ENCODE measurements around the gene PRRG2. TPM values are rescaled to one million over a fixed set of nuclear protein-coding genes. Genes with fewer than 3 reads are reported as not detected.
"Not testable (repeated sequence)": the region's sequence is repeated elsewhere in the genome, so short reads cannot be mapped to it uniquely, and the experiment has no call there.

PRRG2 gene
- total RNA-seq, 1 donor from 2014 or later, result 2.4 TPM

DNA sequence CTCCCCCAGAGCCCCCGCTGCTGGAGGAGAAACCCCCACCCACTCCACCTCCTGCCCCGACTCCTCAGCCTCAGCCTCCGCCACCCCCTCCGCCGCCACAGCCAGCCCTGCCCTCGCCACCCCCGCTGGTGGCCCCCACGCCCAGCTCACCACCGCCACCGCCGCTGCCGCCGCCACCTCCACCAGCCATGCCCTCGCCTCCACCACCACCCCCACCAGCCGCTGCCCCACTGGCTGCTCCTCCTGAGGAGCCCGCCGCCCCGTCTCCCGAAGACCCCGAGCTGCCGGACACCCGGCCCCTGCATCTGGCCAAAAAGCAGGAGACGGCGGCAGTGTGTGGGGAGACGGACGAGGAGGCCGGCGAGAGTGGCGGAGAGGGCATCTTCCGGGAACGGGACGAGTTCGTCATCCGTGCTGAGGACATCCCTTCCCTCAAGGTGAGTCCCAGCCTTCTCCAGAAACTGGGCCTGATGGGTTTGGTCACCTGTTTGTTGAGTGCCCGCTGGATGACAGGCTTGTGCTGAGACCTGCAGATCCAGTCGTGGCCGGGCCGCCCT lies 20.4 kb downstream of the PRRG2 start:
- no peak for DNase-seq (ENCODE audit: low read depth in 2 of 2)

DNA sequence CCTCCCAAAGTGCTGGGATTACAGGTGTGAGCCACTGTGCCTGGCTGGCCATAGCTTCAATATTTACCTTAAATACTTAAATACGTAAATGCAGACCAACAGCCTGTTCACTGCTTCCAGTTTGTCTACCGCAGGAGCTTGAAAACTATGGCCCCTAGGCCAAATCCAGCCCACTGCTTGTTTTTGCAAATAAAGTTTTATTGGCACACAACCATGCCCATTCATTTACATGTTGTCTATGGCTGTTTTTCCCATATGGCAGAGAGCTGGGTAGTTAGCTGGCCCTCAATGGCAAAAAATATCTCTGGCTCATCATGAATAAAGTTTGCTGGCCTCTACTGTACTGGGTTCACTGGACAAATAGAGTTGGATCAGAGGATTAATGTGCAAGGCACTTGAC lies 21.7 kb downstream of the PRRG2 start:
- no peak for DNase-seq (ENCODE audit: low read depth in 2 of 2)

DNA sequence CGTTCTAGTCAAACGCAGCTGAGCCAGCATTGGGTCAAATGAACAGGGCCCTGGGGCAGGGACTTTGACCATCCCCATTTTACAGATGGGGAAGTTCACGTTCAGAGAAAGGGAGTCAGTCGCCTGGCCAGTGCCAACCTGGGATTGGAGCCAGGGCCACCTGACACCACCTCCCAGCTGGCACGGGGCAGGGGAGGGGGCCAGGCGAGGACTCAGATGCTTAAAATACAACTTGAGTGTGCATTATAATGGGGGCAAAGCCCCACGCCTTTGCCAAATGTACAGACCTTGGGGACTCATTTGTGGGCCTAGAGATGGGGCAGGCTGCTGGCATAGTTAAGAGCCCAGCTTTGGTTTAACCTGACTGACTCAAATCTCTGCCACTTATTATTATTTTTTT lies 24.5 kb downstream of the PRRG2 start:
- no peak for DNase-seq (ENCODE audit: low read depth in 2 of 2)

DNA sequence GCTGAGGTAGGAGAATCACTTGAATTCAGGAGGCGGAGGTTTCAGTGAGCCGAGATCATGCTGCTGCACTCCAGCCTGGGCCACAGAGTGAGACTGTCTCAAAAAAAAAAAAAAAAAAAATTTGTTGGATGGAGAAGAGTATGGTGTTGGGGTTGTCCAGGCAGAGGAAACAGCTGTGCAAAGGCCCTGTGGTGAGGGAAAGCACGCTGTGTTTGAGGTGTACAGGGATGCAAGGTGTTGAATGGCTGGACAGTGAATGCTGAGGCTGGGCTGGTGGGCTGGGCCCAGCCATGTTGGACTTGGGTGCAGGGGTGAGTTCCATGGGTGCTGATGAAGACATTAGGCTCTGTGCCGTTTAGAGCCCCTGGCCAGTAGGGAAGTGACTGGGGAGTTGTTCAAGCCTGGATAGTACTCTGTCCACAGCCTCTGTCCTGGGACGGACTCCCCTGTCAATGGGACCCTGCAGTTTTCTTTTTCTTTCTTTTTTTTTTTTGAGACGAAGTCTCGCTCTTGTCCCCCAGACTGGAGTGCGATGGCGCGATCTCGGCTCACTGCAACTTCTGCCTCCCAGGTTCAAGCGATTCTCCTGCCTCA lies 28.5 kb downstream of the PRRG2 start:
- DNase-seq (ENCODE audit: low read depth in 2 of 2), result no peak

DNA sequence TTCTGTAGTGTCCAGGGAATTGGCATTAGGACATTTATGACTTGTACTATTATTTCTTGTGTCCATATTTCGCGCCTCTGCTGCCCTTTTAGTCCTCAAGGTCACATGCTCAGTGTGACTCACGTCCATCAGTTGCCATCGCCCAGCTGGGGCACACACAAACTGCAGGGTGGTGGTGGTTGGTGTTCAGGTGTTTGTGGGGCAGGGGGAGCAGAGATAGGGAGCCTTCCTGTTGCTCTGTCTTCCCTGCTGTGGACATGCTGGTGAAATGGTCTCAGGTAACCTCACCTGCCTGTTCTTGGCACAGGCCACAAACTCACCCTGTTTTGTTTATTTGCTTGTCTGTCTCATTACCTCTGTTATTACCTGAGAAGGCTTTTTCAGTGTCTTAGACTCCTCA lies 32.3 kb downstream of the PRRG2 start:
- peak in 1 of 2 donors; percentile 83 for DNase-seq (ENCODE audit: low read depth in 2 of 2)

DNA sequence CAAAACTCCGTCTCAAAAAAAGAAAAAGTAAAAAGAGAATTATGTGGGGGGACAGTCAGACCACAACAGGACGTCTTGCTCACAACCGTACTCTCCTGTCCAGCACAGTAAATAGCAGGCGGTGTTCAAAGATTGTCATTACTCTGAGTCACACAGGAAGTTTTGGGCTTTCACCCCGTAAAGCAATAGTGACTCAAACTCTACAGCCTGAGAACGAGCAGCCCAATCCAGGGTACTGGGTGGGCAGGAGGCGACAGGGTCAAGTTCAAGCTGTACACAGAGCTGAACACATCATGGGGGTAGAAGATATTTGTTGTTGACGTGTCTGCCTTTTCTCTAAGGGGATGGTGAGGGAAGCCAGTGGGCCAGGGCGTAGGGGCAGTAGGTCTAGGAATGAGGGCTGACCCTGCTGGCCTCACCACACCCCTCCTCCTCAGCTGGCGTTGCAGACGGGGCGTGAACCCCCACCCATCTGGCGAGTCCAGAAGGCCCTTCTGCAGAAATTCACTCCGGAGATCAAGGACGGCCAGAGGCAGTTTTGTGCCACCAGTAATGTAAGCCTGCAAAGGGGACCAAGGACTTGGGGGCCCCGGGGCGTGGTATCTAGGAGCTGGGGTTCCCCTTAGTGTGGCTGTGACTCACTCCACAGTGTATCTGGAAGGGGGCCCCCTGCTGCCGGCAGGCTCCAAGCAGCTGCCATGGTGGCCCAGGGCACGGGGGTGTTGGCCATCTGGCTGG lies 33.1 kb downstream of the PRRG2 start:
- DNase-seq (ENCODE audit: low read depth in 2 of 2), result peak in 1 of 2 donors; percentile 96

DNA sequence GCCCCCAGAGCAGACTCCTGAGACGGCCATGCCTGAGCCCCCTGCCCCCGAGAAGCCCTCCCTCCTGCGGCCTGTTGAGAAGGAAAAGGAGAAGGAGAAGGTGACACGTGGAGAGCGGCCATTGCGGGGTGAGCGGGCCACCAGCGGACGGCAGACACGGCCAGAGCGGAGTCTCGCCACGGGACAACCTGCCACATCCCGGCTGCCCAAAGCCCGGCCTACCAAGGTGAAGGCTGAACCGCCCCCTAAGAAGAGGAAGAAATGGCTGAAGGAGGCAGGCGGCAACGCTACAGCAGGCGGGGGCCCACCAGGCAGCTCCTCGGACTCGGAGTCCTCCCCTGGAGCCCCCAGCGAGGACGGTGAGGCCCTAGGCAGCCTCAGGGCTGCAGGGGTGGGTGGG lies 34.7 kb downstream of the PRRG2 start:
- no peak for DNase-seq (ENCODE audit: low read depth in 2 of 2)

DNA sequence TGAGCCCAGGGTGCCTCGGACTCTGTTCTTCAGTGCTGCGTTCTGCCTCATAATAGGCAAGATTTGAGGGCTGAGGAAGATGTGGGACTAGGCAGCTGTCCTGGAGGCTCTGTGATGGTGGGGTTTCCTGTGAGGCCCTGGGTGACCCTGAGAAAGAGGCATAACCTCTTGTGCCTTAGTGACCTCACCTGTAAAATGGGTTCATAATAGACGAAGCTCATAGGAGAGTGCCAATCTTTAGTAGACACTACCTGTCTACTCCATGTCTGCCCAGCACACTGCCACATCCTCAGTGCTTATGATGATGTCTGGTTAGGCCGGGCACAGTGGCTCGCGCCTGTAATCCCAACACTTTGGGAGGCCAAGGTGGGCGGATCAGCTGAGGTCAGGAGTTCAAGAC lies 35.4 kb downstream of the PRRG2 start:
- DNase-seq (ENCODE audit: low read depth in 2 of 2), result no peak

DNA sequence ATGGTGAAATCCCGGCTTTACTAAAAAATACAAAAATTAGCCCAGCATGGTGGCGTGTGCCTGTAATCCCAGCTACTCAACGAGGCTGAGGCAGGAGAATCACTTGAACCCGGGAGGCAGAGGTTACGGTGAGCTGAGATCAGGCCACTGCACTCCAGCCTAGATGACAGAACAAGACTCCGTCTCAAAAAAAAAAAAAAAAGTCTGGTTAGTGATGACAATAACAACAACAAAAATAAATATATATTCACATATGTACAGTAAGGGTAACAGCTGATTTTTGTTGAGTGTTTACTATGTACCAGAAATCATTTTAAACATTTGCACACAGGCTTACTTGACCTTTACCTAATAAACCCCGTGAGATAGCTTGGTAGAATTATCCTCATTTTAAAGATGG lies 35.8 kb downstream of the PRRG2 start:
- no peak for DNase-seq (ENCODE audit: low read depth in 2 of 2)

DNA sequence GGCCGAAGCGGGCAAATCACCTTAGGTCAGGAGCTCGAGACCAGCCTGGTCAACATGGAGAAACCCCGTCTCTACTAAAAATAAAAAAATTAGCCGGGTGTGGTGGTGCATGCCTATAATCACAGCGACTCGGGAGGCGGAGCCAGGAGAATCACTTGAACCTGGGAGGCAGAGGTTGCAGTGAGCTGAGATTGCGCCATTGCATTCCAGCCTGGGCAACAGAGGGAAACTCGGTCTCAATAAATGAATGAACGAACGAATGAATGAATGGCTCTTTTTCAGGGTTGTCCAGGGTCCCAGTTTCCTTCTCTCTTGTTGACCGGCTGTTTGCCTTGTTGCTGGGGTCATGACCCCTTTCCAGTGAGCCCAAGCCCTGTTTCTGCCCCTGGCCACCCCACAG lies 36.7 kb downstream of the PRRG2 start:
- DNase-seq (ENCODE audit: low read depth in 2 of 2), result not testable (repeated sequence)

DNA sequence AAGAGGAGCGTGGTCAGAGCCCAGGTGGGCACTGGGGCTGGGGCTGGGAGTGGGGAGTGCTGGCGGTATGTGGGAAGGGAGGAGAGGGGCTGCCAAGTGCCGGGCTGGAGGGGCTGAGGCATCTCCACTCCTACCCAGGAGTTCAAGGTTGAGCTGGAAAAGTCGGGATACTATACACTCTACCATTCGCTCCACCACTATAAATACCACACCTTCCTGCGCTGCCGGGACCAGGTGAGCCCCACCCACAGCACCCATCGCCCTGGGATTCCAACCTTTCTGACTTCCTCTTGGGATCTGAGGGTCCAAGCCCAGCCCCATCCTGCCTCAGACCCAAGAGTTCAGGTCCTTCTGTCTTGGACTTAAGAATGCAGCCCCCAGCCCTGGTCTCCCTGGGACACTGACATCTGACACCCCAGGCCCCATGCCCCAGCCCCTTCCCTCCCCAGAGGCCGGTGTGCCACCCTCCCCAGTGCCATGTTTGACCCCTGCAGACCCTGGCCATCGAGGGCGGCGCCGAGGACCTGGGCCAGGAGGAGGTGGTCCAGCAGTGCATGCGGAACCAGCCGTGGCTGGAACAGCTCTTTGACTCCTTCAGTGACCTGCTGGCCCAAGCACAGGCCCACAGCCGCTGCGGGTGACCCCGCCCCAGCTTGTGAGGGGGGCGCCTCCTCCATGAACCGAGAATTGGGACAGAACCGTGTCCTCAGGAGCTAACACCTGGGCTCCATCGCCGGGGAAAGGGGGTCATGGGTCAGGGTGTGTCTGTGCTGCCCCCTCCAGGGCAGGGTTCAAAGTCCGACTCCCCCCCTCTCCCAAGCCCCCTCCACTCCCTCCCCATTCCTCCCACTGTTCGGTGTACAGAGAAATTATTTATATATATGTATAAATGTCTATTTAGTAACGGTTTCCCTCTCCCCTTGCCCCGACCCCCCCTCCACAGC lies 44.1 kb downstream of the PRRG2 start:
- DNase-seq (ENCODE audit: low read depth in 2 of 2), result no peak

DNA sequence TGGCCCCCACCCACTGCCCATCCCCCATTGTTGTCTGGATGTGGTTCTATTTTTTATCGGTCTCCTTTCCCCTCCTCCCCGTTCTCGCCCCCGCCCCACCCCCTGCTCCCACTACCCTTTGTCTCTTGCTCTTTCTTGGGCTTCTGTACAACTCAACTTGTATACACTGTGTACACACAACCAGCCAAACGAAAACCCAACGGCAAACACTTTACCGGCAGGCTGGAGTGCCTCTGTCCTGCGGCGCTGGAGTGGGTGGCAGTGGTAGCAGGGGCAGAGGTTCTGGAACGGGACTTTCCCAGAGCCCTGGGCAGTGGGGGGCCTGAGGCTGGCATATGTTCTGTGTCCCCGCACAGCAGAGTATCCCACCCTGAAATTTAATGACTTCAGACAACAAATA lies 45.1 kb downstream of the PRRG2 start:
- no peak for DNase-seq (ENCODE audit: low read depth in 2 of 2)

DNA sequence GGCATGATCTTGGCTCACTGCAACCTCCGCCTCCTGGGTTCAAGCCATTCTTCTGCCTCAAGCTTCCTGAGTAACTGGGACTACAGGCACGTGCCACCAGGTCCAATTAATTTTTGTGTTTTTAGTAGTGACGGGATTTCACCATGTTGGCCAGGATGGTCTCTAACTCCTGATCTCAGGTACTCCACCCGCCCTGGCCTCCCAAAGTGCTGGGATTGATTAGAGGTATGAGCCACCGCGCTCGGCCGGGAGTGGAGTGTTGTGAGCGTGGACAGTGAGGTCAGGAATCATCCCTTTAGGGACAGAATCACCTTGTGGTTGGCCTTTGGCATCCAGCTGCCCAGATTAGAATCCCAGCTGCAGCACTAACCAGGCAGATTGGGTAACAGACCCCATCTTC lies 48.5 kb downstream of the PRRG2 start:
- DNase-seq (ENCODE audit: low read depth in 2 of 2), result no peak

DNA sequence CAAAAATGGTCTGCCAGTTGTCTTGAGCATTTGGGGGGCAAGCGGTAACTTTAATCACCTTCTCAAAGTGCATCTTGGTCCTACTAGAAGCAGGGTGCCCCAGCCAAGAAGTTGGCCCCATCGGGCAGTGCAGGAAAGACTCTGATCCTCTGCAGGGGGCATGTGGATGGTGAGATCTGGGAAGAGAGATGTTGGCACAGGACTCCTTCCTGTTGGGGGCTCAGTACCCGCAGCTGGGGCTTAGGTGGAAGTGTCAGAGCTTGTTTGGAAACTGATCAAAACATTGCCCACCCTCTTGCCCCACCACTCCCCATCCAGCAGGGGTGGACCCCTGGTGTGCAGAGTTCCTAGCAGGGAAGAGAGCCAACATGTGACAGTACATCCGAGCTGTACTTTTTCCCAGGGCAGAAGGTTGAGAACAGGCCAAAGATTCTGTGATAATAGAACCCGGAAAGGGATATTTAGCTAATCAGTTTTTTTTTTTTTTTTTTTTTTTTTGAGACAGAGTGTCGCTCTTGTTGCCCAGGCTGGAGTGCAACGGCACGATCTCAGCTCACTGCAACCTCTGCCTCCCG lies 50.0 kb downstream of the PRRG2 start:
- DNase-seq (ENCODE audit: low read depth in 2 of 2), result peak; percentile 23 to 45

DNA sequence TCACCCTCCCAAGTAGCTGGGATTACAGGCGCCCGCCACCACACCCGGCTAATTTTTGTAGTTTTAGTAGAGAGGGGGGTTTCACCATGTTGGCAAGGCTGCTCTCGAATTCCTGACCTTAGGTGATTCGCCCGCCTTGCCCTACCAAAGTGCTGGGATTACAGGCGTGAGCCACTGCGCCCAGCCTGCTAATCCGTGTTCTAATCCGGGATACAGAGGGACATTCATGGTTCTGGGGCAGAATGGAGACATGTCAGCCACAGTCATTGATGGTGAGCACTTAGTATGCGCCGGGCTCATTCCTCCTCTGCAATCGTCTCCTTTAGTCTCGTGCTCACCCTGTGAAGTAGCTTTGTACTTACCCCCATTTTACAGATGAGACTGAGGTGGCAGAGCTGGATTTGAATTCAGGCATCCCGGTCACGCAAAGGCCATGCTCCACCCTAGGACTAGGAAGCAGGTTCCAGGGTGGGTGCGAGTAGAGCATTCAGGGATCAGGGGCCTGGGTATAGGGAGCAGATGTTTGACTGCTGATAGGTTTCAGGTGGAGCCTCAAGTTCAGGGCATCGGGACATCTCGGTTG lies 50.6 kb downstream of the PRRG2 start:
- DNase-seq (ENCODE audit: low read depth in 2 of 2), result no peak

DNA sequence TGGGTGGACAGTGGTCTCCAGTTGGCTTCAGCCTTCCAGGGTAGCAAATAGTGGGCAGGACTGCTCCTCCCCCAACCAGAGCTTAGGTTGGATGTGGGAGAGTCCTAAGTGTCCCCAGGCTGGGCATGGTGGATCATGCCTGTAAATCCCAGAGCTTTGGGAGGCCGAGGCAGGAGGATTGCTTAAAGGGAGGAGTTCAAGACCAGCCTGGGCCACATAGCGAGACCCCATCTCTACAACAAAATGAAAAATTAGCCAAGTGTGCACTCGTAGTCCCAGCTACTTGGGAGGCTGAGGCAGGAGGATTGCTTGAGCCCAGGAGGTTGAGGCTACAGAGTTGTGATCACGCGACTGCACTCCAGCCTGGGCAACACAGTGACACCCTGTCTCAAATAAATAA lies 51.5 kb downstream of the PRRG2 start:
- DNase-seq (ENCODE audit: low read depth in 2 of 2), result no peak

DNA sequence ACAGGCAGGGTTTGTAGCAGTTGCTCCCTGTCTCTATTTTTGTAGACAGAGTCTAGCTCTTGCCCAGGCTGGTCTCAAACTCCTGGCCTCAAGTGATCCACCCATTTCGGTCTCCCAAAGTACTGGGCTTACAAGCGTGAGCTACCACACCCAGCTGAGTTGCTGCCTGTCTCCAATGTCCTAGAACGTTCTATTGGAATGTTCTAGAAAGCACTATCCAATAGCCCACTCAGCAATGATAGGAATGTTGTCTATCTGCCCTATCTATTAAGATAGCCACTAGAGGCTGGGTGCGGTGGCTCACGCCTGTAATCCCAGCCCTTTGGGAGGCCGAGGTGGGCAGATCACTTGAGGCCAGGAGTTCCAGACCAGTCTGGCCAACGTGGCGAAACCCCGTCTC lies 52.2 kb downstream of the PRRG2 start:
- not testable (repeated sequence) for DNase-seq (ENCODE audit: low read depth in 2 of 2)

DNA sequence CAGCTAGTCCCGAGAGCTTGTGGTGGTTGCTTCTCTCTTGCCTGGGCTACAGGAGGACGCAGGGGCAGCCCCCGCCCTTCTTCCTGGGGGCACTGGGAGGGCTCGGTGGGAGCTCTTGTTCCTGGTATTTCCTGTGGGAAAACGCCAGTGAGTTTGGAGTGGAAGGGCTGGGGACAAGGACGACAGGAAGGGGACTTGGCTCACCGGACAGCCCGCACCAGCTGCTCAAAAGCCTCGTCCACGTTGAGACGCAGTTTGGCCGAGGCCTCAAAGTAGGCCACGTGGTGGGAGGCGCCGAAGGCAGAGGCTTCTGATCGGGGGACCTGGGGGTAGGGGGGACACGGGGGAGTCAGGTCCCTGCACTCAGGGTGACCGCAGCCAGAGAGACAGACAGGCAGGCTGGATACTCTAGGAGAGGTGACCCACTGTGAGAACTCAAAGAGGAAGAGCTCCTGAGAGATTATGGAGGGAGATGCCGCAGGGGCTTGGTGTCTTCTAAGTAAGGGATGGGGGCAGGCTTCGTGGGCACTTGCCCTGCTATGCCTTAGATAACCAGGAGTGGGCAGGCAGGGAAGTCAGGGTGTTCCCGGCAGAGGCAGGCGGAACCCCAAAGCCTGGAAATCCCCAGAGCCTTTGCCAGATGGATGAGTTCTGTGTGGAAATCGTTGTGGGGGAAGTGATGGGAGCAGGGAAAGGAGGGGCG lies 54.6 kb downstream of the PRRG2 start:
- peak in 1 of 2 donors; percentile 28 for DNase-seq (ENCODE audit: low read depth in 2 of 2)

DNA sequence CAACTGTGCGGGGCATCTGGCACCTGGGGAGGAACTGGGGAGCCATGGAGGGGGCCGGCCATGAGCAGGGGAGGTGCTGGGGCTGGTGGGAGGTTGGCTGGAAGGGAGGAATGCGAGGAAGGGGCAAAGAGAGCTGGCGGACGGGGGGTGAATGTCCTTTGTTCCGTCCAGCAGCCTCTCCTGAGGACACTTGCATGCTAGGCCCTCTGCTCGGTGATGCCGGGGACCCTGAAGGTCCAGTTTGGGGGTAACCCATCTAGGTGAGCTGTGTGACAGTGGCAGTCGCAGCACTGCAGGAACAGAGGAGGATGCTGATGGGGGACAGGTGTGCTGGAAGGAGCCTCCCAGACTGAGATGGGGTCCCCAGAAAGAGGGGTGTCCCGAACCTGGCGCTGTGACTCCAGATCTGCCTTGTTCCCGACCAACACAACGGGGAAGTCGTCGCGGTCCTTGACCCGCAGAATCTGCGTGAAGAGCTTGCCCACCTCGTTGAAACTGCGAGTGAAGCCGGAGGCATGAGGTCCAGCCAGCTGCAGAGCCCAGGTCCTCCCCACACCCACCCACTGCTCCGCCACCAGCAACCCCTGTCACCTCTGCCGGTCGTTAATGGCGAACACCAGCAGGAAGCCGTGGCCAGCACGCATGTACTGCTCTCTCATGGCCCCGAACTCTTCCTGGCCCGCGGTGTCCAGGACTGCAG lies 55.3 kb downstream of the PRRG2 start:
- no peak for DNase-seq (ENCODE audit: low read depth in 2 of 2)
